MM.1S (cell line): ENCODE measurements around the gene BLOC1S4.

Source experiments
- CTCF ChIP-seq: fragments of 300-600 bp; sonication (generic); IDR thresholded peaks from 2 replicates; pipeline ENCODE4 v1.5.1; 2016; ENCODE audit warnings: antibody characterized with exemption, low read length, mixed read lengths
- EZH2 ChIP-seq: fragments of 300-600 bp; sonication (generic); optimal IDR thresholded peaks from 2 replicates; pipeline ENCODE3; 2017; ENCODE audit warnings: low read depth, mild to moderate bottlenecking, antibody characterized with exemption, low read length, mixed read lengths
- EZH2phosphoT487 ChIP-seq: fragments of 300-600 bp; sonication (generic); IDR thresholded peaks from 2 replicates; pipeline ENCODE4 v1.6.1; 2018; ENCODE audit warnings: antibody characterized with exemption, low read length

- TF ChIP-seq EZH2 (no peak), CTCF (no peak), EZH2phosphoT487 (no peak)
Measured at GRCh38 chr4:6742507-6742906, 26.5 kb downstream of the BLOC1S4 start.
